GM12874 (cell line): ENCODE measurements around the gene HBG1.

Experiments
- TF ChIP-seq, protein P1 (sequence below): IDR thresholded peaks from 2 replicates; pipeline ENCODE4 v1.5.1; 2011; ENCODE audit warnings: low read depth, mild to moderate bottlenecking, control low read depth, low read length, moderate library complexity; ENCODE audit not compliant: insufficient read depth

The HBG1 gene

DNA sequence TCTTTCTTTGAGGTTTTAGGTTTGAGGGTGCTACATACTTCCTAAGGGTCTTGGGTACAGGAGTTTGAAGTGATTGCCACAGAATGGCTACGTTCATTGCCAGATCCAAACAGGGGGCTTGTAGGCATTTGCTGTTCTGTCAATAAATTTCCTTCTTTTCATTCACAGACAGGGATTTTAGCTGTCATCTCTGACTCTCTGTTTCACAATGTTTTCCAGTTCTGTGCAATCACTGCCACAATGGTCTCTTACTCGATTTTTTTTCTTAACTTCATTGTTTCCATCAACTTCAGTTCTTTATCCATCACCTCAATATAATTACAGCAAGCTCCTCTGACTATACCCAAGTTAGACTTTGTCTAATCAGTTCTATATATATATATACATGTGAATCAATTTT lies 9.2 kb downstream of the HBG1 start:
- TF ChIP-seq, protein P1, sequence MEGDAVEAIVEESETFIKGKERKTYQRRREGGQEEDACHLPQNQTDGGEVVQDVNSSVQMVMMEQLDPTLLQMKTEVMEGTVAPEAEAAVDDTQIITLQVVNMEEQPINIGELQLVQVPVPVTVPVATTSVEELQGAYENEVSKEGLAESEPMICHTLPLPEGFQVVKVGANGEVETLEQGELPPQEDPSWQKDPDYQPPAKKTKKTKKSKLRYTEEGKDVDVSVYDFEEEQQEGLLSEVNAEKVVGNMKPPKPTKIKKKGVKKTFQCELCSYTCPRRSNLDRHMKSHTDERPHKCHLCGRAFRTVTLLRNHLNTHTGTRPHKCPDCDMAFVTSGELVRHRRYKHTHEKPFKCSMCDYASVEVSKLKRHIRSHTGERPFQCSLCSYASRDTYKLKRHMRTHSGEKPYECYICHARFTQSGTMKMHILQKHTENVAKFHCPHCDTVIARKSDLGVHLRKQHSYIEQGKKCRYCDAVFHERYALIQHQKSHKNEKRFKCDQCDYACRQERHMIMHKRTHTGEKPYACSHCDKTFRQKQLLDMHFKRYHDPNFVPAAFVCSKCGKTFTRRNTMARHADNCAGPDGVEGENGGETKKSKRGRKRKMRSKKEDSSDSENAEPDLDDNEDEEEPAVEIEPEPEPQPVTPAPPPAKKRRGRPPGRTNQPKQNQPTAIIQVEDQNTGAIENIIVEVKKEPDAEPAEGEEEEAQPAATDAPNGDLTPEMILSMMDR = no peak

- TF ChIP-seq, protein P1 = no peak
Measured at GRCh38 chr11:5240056-5240455, 9.6 kb downstream of the HBG1 start.

DNA sequence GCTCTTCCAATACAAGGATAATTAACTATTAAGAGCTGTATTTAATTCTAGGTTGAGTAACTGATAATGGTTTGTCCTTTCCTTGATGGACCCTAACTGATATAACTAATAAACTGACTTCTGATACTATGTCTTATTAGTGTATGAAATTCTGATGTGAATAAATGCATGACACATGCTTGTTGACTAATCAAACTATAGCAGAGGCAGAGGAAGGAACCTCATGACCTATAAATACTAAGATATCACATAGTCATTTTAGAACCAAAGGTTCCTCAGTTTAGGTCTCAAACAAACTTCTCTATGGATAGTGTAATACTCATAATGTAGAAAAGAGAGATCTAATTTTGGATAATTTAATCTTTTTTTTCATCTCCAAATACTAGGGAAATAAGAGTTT lies 10.6 kb downstream of the HBG1 start:
- TF ChIP-seq, protein P1 = no peak

DNA sequence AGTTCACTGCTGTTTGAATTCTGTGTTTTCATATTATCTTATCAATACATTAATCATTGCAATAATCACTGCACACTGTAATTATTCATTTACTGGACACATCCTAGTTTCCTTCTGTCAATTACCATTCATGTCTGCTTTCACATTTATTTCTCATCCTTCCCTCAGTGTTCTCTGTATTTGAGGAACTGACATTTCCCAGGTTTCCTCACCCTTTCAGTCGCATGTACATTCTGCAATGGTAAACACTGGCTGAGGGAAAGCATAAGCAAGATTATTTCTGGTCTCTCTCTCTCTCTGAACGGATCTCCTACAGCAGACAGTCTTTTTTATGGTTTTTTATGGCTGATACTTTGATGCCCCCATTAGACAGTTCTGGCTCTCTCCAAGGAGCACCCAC lies 11.2 kb downstream of the HBG1 start:
- TF ChIP-seq, protein P1 = no peak

DNA sequence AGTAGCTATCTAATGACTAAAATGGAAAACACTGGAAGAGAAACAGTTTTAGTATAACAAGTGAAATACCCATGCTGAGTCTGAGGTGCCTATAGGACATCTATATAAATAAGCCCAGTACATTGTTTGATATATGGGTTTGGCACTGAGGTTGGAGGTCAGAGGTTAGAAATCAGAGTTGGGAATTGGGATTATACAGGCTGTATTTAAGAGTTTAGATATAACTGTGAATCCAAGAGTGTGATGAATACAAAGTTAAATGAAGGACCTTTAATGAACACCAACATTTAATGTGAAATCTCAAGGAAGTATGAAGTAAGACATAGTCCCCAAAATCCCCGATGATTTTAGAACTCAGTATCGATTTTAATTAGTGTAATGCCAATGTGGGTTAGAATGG lies 12.2 kb downstream of the HBG1 start:
- TF ChIP-seq, protein P1 = no peak

DNA sequence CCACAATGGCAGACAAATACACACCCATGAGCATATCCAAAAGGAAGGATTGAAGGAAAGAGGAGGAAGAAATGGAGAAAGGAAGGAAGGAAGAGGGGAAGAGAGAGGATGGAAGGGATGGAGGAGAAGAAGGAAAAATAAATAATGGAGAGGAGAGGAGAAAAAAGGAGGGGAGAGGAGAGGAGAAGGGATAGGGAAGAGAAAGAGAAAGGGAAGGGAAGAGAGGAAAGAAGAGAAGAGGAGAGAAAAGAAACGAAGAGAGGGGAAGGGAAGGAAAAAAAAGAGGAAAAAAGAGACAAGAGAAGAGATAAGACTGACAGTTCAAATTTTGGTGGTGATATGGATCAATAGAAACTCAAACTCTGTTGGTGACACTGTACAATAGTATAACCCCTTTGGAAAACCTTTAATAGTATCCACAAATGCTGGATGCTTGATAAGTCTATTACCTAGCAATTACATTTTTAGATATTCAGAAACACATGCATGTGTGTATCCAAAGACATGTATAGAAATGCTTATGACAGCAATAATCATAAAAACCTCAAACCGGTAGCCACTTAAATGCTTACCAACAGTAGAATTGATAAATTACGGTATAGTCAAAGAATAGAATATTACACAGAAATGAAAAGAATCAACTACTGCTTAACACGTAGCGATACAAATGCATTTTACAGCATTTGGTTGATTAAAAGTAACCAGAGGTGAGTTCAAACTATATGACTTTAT lies 14.1 kb downstream of the HBG1 start:
- TF ChIP-seq, protein P1 = no peak

DNA sequence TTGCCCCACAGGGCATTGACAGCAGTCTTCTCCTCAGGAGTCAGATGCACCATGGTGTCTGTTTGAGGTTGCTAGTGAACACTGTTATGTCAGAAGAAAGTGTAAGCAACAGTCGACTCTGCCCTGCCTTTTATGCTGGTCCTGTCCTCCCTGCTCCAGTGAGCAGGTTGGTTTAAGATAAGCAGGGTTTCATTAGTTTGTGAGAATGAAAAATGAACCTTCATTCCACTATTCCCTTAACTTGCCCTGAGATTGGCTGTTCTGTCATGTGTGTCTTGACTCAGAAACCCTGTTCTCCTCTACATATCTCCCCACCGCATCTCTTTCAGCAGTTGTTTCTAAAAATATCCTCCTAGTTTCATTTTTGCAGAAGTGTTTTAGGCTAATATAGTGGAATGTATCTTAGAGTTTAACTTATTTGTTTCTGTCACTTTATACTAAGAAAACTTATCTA lies 15.2 kb downstream of the HBG1 start, which contains the start of gene HBD:
Gene HBD (minus strand): TSS at position 103 of the 454 bp plus-strand sequence. CDS start 50 bp downstream, at position 53.
- TF ChIP-seq, protein P1 = no peak
